HepG2 (cell line): ENCODE data around the gene PHF8. TPM values are rescaled to one million over a fixed set of nuclear protein-coding genes. Genes with fewer than 3 reads are reported as not detected.

ENCODE experiments used
- ATAC-seq: fragments of 200-7000 bp; cut with Tn5 transposase; 3 replicates; pipeline ENCODE4 v1.9.1; 2020; ENCODE audit warnings: mild to moderate bottlenecking, moderate library complexity
- BruUV-seq: library from RNA; stranded (reverse); fragments of 400-500 nt; replicated peaks from 2 replicates; lab custom pipeline; 2021; lab: Mats Ljungman, UMichigan
- CTCF ChIA-PET: fragments of 300-600 bp; formaldehyde crosslinking; extraction: SDS; loops from one replicate; lab custom pipeline; 2021; ENCODE audit warnings: low total read pairs, inconsistent platforms, low intra/inter-chr PET ratio; lab: Yijun Ruan, JAX
- POLR2A ChIA-PET: fragments of 350-600 bp; sonication (Branson Sonifier 250); formaldehyde crosslinking; loops from one replicate; lab custom pipeline; 2020; ENCODE audit warnings: antibody characterized with exemption, inconsistent platforms; lab: Yijun Ruan, JAX
- DNase-seq: peaks from one replicate; pipeline ENCODE4 v3.0.0-alpha.2; 2015; ENCODE audit warnings: low spot score
- FAIRE-seq: peaks from 3 replicates; lab custom pipeline; 2011; peaks lifted over from hg19 to GRCh38; lab: Jason Lieb, UNC
- H2AFZ ChIP-seq: one replicate; pipeline ENCODE4 v1.6.1; 2011; ENCODE audit warnings: low read length, inconsistent platforms
- H3K27ac ChIP-seq: fragments of 300-600 bp; 3 replicates; pipeline ENCODE4 v1.8.0; 2011; ENCODE audit warnings: mixed run types, mild to moderate bottlenecking, mixed read lengths, low read length, inconsistent platforms; ENCODE audit not compliant: insufficient read depth; ENCODE audit errors: extremely low read length
- H3K27me3 ChIP-seq, 2 experiments: fragments of 200-600 bp in 1 of 2; 2 replicates in 1 of 2; 3 replicates in 1 of 2; pipeline versions ENCODE4 v1.6.0 to v1.8.0; 2011; ENCODE audit warnings: low read length in 2 of 2, mild to moderate bottlenecking in 2 of 2, moderate library complexity in 2 of 2, inconsistent platforms in 1 of 2; ENCODE audit not compliant: insufficient read depth in 2 of 2, control insufficient read depth in 1 of 2
- H3K36me3 ChIP-seq, 2 experiments: fragments of 200-600 bp in 1 of 2; replicated peaks in 1 of 2; 2 replicates in 1 of 2; 3 replicates in 1 of 2; pipeline versions ENCODE4 v1.5.1 to v1.8.0; 2011; ENCODE audit warnings: low read length in 2 of 2, inconsistent platforms in 1 of 2; ENCODE audit not compliant: insufficient read depth in 2 of 2, control insufficient read depth in 1 of 2
- H3K4me1 ChIP-seq: 2 replicates; pipeline ENCODE4 v1.5.1; 2012; ENCODE audit warnings: low read length, inconsistent platforms; ENCODE audit not compliant: insufficient read depth
- H3K4me2 ChIP-seq: 2 replicates; pipeline ENCODE4 v1.6.0; 2011; ENCODE audit warnings: low read depth, low read length, inconsistent platforms
- H3K4me3 ChIP-seq, 3 experiments: fragments of 200-600 bp in 1 of 3; sonication (generic), shearing (Covaris generic) in 1 of 3; replicated peaks in 1 of 3; 2 replicates each; pipeline ENCODE4 v1.5.1; 2011 to 2016; ENCODE audit warnings: low read length in 3 of 3, inconsistent platforms in 2 of 3, low read depth in 2 of 3, mild to moderate bottlenecking in 2 of 3, control low read depth in 1 of 3, mixed read lengths in 1 of 3; ENCODE audit not compliant: insufficient read depth in 1 of 3
- H3K79me2 ChIP-seq: one replicate; pipeline ENCODE4 v1.6.1; 2011; ENCODE audit warnings: low read length, inconsistent platforms; ENCODE audit not compliant: insufficient read depth
- H3K9ac ChIP-seq: 2 replicates; pipeline ENCODE4 v1.6.0; 2011; ENCODE audit warnings: mild to moderate bottlenecking, low read depth, low read length, inconsistent platforms; ENCODE audit not compliant: insufficient read depth
- H3K9me3 ChIP-seq: 2 replicates; pipeline ENCODE4 v1.5.1; 2012; ENCODE audit warnings: mild to moderate bottlenecking, low read length
- H4K20me1 ChIP-seq: 2 replicates; pipeline ENCODE4 v1.6.0; 2011; ENCODE audit warnings: inconsistent platforms, mild to moderate bottlenecking, low read length, moderate library complexity; ENCODE audit not compliant: insufficient read depth
- ASH2L ChIP-seq: fragments of 300-600, 200-600 bp; sonication (generic); IDR thresholded peaks from 2 replicates; pipeline ENCODE4 v1.7.0; 2017; ENCODE audit warnings: low read depth, mild to moderate bottlenecking, moderate library complexity, mixed read lengths, low read length; ENCODE audit not compliant: insufficient read length
- KDM2A ChIP-seq: sonication (generic); formaldehyde crosslinking; IDR thresholded peaks from 2 replicates; pipeline ENCODE4 v1.4.0; 2020; ENCODE audit warnings: low read depth, missing genetic modification reagents, borderline replicate concordance
- KLF16 ChIP-seq, 2 experiments: sonication (generic) in 1 of 2; formaldehyde crosslinking in 1 of 2; IDR thresholded peaks; 2 replicates each; pipeline versions ENCODE4 v1.6.1 to v1.8.0; 2016 to 2023; ENCODE audit warnings: missing genetic modification reagents in 2 of 2, missing compliant biosample characterization in 1 of 2
- MBNL3 ChIP-seq: fragments of 250-450 bp; sonication (Bioruptor Pico); conservative IDR thresholded peaks from 2 replicates; pipeline ENCODE4 v1.8.0; 2022; ENCODE audit warnings: mild to moderate bottlenecking, inconsistent platforms
- NFIC ChIP-seq: IDR thresholded peaks from 2 replicates; pipeline ENCODE4 v1.6.1; 2012; ENCODE audit warnings: mild to moderate bottlenecking, low read length, inconsistent platforms
- RAD21 ChIP-seq: fragments of 450-650 bp; formaldehyde crosslinking; IDR thresholded peaks from 2 replicates; pipeline ENCODE4 v1.5.0; 2020; ENCODE audit warnings: mild to moderate bottlenecking
- SMARCC2 ChIP-seq: fragments of 450-650 bp; IDR thresholded peaks from 2 replicates; pipeline ENCODE4 v1.6.1; 2017; ENCODE audit warnings: antibody characterized with exemption, mild to moderate bottlenecking
- SUZ12 ChIP-seq: fragments of 150-350 bp; IDR thresholded peaks from 2 replicates; pipeline ENCODE4 v1.6.1; 2014; ENCODE audit warnings: low read depth, low read length
- TCF7L2 ChIP-seq: IDR thresholded peaks from 2 replicates; pipeline ENCODE4 v1.6.1; 2011; ENCODE audit warnings: mild to moderate bottlenecking, low read depth, low read length, moderate library complexity
- TEAD2 ChIP-seq: sonication (generic); formaldehyde crosslinking; IDR thresholded peaks from 2 replicates; pipeline ENCODE4 v1.9.0; 2021; ENCODE audit warnings: missing genetic modification reagents
- TGIF2 ChIP-seq: IDR thresholded peaks from 2 replicates; pipeline ENCODE4 v1.6.1; 2016; ENCODE audit warnings: control low read depth, missing compliant biosample characterization
- ZNF253 ChIP-seq: sonication (generic); formaldehyde crosslinking; IDR thresholded peaks from 2 replicates; pipeline ENCODE4 v1.8.0; 2022; ENCODE audit warnings: mild to moderate bottlenecking, missing genetic modification reagents, borderline replicate concordance
- ZNF337 ChIP-seq: sonication (generic); formaldehyde crosslinking; IDR thresholded peaks from 2 replicates; pipeline ENCODE4 v1.5.1; 2020; ENCODE audit warnings: missing genetic modification reagents, low read depth, mild to moderate bottlenecking, borderline replicate concordance
- ZNF557 ChIP-seq: sonication (generic); formaldehyde crosslinking; IDR thresholded peaks from 2 replicates; pipeline ENCODE4 v1.4.0; 2020; ENCODE audit warnings: missing genetic modification reagents
- ZNF766 ChIP-seq: sonication (generic); formaldehyde crosslinking; IDR thresholded peaks from 2 replicates; pipeline ENCODE4 v1.5.0; 2020; ENCODE audit warnings: missing genetic modification reagents, borderline replicate concordance
- ZNF777 ChIP-seq: sonication (generic); formaldehyde crosslinking; IDR thresholded peaks from 2 replicates; pipeline ENCODE4 v1.4.0; 2020; ENCODE audit warnings: missing genetic modification reagents
- WGBS: methylation state at CpG from one replicate; pipeline ENCODE4 v1.1.6; 2017; ENCODE audit warnings: low lambda C conversion rate; 5-methylcytosine and 5-hydroxymethylcytosine counted together
- in situ Hi-C: cut with HindIII; loops from 2 replicates; pipeline ENCODE4 v1.10.0; 2017; ENCODE audit warnings: low pct_unique_long_range_greater_than_20kb; ENCODE audit not compliant: extremely low pct_ligation_motif_present
- intact Hi-C: fragments of 100-400 bp; cut with micrococcal nuclease; formaldehyde crosslinking; loops from one replicate; pipeline ENCODE4 v1.10.0; 2022; ENCODE audit not compliant: unreplicated experiment
- polyA plus RNA-seq, 8 experiments: library from polyadenylated mRNA; depleted of rRNA in 3 of 8; stranded (reverse) in 7 of 8; unstranded in 1 of 8; fragments of >200 nt; fragmentation: Illumina TruSeq in 4 of 8; extraction: Trizol in 4 of 8; gene quantifications; 2 replicates each; pipeline versions ENCODE4 v1.2.1 to v1.2.3, GENCODE V29; 2011 to 2016; ENCODE audit warnings: low read depth in 4 of 8, missing spikeins in 1 of 8, mixed read lengths in 1 of 8; ENCODE audit not compliant: insufficient read depth in 1 of 8
- total RNA-seq, 5 experiments: library from RNA; depleted of rRNA; stranded (reverse); fragments of >200 nt; fragmentation: Illumina TruSeq; extraction: Trizol; gene quantifications; 2 replicates each; pipeline ENCODE4 v1.2.3, GENCODE V29; 2016; ENCODE audit warnings: low read depth in 1 of 5
- TF ChIP-seq, protein P1 (sequence below): IDR thresholded peaks from 2 replicates; pipeline ENCODE4 v1.6.1; 2018; ENCODE audit warnings: missing genetic modification reagents, mild to moderate bottlenecking, missing compliant biosample characterization
- TF ChIP-seq, protein P2 (sequence below): sonication (generic); formaldehyde crosslinking; IDR thresholded peaks from 2 replicates; pipeline ENCODE4 v1.5.1; 2020; ENCODE audit warnings: missing genetic modification reagents, mild to moderate bottlenecking, borderline replicate concordance
- TF ChIP-seq, protein P3 (sequence below): sonication (generic); formaldehyde crosslinking; IDR thresholded peaks from 2 replicates; pipeline ENCODE4 v1.5.0; 2020; ENCODE audit warnings: missing genetic modification reagents, mild to moderate bottlenecking, borderline replicate concordance

The PHF8 gene
- total and polyA plus RNA-seq, 2 of the 13 experiments (the other 11 are each of a cell fraction or from before 2014, with no cell fraction given) = 15.5 to 19.1 TPM

DNA sequence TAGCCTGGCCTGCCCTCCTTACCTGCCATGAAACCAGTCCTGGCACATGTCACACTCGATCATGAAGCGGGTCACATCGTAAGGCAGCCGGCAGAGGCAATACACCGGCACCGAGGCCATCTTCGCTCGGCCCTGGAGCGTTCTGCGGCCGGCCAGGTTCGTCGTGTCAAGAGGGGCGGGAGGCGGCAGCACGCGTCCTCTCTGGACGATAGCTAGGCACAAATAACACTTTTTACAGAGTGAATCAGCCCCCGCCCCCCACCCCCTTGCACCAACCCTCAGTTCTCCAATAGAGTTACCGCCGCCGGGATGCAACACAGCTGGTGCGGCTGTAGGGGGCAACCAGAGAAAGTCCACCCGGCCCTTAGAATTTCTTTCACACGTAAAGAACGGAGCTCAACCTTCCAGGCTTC is 1.7 kb downstream of the PHF8 start (continued):
- TF ChIP-seq, protein P1, sequence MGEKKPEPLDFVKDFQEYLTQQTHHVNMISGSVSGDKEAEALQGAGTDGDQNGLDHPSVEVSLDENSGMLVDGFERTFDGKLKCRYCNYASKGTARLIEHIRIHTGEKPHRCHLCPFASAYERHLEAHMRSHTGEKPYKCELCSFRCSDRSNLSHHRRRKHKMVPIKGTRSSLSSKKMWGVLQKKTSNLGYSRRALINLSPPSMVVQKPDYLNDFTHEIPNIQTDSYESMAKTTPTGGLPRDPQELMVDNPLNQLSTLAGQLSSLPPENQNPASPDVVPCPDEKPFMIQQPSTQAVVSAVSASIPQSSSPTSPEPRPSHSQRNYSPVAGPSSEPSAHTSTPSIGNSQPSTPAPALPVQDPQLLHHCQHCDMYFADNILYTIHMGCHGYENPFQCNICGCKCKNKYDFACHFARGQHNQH (CRISPR knock-in tag) = no peak
- no peak for TF ChIP-seq ZNF253 (CRISPR knock-in tag)

DNA sequence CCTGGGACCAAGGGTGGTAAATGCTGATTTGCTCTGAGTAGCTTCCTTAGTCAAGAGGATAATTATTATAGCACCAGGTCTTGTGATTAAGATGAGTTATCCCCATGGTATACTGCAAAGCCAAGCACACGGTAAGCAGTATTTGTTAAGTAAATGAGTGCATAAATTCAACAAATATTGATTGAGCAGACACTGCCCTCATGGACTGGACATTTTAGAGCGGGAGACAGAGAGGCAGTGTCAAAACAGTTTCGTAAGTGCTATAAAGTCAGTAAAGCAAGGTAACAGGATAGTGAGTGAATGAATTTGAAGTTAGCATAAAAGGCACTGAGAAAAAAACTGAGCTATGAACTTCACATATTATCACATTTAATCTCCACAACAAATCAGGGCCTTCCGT is 13.9 kb downstream of the PHF8 start:
- Histone ChIP-seq H3K4me2 (no peak overlapping the region), H3K79me2 (peaks cover 9% of the 10 kb centered on the region), H3K9ac (no peak overlapping the region), H3K27me3 (no peaks in the 10 kb centered on the region), H3K4me1 (no peaks in the 10 kb centered on the region; the same call in 1 of the 2 replicates), H2AFZ (no peak overlapping the region), H3K36me3 (peaks cover 4 to 46% of the 10 kb centered on the region in 2 experiments), H3K4me3 (no peak overlapping the region), H3K9me3 (no peaks in the 10 kb centered on the region), H3K27ac (no peak overlapping the region), H4K20me1 (no peaks in the 10 kb centered on the region)
- POLR2A ChIA-PET = no interaction called here
- in situ Hi-C loops (no loop called here), intact Hi-C loops (no loop called here)
- 84% methylated on average over 4 of the region's 4 CpGs for WGBS
- DNase-seq (no peak), FAIRE-seq (peak; percentile 30), ATAC-seq (no peak)
- no TSS peak for BruUV-seq
- TF ChIP-seq ASH2L (no peak), TEAD2 (no peak), RAD21 (CRISPR knock-in tag) (no peak), TGIF2 (no peak), KLF16 (CRISPR knock-in tag; IDR thresholded peaks at IDR 0.05) (no peak), KDM2A (CRISPR knock-in tag) (no peak), TCF7L2 (no peak), MBNL3 (no peak), SMARCC2 (no peak), NFIC (no peak), ZNF766 (CRISPR knock-in tag) (no peak), SUZ12 (no peak), ZNF777 (CRISPR knock-in tag) (no peak), ZNF557 (CRISPR knock-in tag) (no peak), ZNF337 (CRISPR knock-in tag) (no peak)
- TF ChIP-seq, protein P2, sequence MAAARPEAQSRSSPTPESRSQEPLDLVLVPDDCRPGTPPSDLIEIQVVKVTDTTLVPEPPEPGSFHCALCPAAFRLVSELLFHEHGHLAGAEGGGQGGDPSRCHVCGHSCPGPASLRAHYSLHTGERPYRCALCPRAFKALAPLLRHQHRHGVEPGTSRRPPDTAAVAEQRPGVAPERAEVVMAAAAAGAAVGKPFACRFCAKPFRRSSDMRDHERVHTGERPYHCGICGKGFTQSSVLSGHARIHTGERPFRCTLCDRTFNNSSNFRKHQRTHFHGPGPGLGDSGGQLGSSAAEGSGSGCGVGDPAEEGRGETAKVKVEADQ (CRISPR knock-in tag) = no peak
- TF ChIP-seq, protein P3, sequence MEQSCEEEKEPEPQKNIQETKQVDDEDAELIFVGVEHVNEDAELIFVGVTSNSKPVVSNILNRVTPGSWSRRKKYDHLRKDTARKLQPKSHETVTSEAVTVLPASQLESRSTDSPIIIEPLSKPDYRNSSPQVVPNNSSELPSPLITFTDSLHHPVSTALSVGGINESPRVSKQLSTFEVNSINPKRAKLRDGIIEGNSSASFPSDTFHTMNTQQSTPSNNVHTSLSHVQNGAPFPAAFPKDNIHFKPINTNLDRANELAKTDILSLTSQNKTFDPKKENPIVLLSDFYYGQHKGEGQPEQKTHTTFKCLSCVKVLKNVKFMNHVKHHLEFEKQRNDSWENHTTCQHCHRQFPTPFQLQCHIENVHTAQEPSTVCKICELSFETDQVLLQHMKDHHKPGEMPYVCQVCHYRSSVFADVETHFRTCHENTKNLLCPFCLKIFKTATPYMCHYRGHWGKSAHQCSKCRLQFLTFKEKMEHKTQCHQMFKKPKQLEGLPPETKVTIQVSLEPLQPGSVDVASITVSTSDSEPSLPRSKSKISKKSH (CRISPR knock-in tag) = no peak
- CTCF ChIA-PET = no interaction called here
